ENCODE results near the gene N4BP3.
"Not testable (repeated sequence)": the region's sequence is repeated elsewhere in the genome, so short reads cannot be mapped to it uniquely, and the experiment has no call there.

The N4BP3 gene

DNA sequence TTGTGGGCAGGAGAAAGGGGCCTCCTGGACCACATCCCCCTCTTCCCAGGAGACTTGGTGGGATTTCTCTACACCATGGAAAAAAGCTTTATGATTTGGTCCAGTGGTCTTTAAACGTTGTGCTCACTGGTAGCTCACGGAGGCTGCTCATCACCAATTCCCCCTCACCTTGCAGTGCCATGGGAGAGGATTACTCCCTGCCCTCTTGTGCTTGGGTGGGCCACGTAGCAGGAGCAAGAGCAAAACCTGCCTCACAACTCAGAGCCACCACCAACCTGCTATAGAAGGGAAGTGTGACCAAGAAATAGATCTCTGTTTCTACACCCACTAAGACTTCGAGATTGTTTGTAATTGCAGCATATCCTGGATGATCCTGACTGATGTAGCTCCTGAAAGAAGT is 42.2 kb upstream of the N4BP3 start:
- Histone ChIP-seq H3K4me3 (IDR thresholded peaks at IDR 0.05; ENCODE audit: insufficient read depth, low read depth, low read length) (no peak overlapping the region), H3K36me3 (ENCODE audit: insufficient read depth) (no peaks in the 10 kb centered on the region), H3K4me1 (ENCODE audit: low read depth, poor library complexity, severe bottlenecking) (no peaks in the 10 kb centered on the region), H2AFZ (ENCODE audit: low read depth) (no peak overlapping the region), H4K20me1 (ENCODE audit: insufficient read depth) (no peaks in the 10 kb centered on the region), H3K79me2 (ENCODE audit: insufficient read depth, low read depth) (no peaks in the 10 kb centered on the region), H3K4me2 (no peak overlapping the region), H3K27ac (no peak overlapping the region), H3K27me3 (ENCODE audit: insufficient read depth, low read depth) (no peaks in the 10 kb centered on the region), H3K9ac (no peak overlapping the region)
- TF ChIP-seq, protein P1, sequence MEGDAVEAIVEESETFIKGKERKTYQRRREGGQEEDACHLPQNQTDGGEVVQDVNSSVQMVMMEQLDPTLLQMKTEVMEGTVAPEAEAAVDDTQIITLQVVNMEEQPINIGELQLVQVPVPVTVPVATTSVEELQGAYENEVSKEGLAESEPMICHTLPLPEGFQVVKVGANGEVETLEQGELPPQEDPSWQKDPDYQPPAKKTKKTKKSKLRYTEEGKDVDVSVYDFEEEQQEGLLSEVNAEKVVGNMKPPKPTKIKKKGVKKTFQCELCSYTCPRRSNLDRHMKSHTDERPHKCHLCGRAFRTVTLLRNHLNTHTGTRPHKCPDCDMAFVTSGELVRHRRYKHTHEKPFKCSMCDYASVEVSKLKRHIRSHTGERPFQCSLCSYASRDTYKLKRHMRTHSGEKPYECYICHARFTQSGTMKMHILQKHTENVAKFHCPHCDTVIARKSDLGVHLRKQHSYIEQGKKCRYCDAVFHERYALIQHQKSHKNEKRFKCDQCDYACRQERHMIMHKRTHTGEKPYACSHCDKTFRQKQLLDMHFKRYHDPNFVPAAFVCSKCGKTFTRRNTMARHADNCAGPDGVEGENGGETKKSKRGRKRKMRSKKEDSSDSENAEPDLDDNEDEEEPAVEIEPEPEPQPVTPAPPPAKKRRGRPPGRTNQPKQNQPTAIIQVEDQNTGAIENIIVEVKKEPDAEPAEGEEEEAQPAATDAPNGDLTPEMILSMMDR (conservative IDR thresholded peaks at IDR 0.05; ENCODE audit: low read depth, low read length) = no peak

DNA sequence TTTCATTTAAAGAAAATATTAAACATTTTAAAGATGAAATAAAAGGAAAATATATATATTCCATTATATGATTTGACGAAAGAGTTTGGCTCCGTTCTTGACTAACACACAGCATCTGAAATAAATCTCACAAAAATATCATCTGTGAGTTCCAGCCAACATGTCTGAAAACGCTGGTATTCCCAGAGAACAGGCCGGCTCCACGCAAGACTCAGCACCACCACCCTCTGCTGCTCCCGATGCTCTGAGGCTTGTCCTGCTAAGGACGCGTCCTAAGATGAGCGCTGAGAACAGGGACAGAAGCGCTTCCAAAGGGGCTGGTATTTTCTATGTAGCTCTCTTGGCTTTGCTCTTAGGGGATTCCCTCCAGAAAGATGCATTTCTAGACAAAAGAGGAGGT is 40.6 kb upstream of the N4BP3 start:
- Histone ChIP-seq H3K27me3 (ENCODE audit: insufficient read depth, low read depth) (no peaks in the 10 kb centered on the region), H4K20me1 (ENCODE audit: insufficient read depth) (no peaks in the 10 kb centered on the region), H3K4me2 (no peak overlapping the region), H3K79me2 (ENCODE audit: insufficient read depth, low read depth) (no peaks in the 10 kb centered on the region), H3K9ac (no peak overlapping the region), H2AFZ (ENCODE audit: low read depth) (no peak overlapping the region), H3K4me3 (IDR thresholded peaks at IDR 0.05; ENCODE audit: insufficient read depth, low read depth, low read length) (no peak overlapping the region), H3K36me3 (ENCODE audit: insufficient read depth) (no peaks in the 10 kb centered on the region), H3K4me1 (ENCODE audit: low read depth, poor library complexity, severe bottlenecking) (no peaks in the 10 kb centered on the region), H3K27ac (no peak overlapping the region)
- TF ChIP-seq, protein P1 (conservative IDR thresholded peaks at IDR 0.05; ENCODE audit: low read depth, low read length) = no peak

DNA sequence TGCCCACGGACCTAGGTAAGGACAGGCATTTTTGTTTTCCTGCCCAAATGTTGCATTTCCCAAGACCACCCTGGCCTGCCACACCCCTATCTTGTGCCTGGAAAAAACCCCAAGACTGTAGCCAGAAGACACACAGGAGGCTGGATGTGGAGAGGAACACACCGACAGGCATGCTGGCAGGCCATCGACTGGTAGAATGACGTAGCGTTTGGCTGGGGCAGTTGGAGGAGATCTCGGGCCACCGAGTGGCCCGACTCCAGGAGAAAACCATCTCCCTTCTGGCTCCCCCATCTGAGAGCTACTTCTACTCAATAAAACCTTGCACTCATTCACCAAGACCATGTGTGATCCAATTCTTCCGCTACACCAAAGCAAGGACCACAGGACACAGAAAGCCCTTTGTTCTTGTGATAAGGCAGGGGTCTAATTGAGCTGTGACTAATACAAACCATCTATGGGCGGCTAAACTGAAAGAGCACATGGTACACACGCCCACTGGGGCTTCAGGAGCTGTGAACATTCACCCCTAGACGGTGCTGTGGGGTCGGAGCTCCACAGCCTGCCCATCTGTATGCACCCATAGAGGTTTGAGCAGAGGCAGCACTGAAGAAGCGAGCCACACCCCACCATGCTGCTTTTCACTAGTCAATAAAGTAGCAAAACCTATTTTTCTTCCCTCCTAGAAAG is 38.9 kb upstream of the N4BP3 start:
- Histone ChIP-seq H3K4me1 (ENCODE audit: low read depth, poor library complexity, severe bottlenecking) (no peaks in the 10 kb centered on the region), H3K9ac (no peak overlapping the region), H3K79me2 (ENCODE audit: insufficient read depth, low read depth) (no peaks in the 10 kb centered on the region), H2AFZ (ENCODE audit: low read depth) (no peak overlapping the region), H3K4me2 (no peak overlapping the region), H3K27ac (no peak overlapping the region), H3K4me3 (IDR thresholded peaks at IDR 0.05; ENCODE audit: insufficient read depth, low read depth, low read length) (no peak overlapping the region), H3K36me3 (ENCODE audit: insufficient read depth) (no peaks in the 10 kb centered on the region), H3K27me3 (ENCODE audit: insufficient read depth, low read depth) (no peaks in the 10 kb centered on the region), H4K20me1 (ENCODE audit: insufficient read depth) (no peaks in the 10 kb centered on the region)
- TF ChIP-seq, protein P1 (conservative IDR thresholded peaks at IDR 0.05; ENCODE audit: low read depth, low read length) = no peak

DNA sequence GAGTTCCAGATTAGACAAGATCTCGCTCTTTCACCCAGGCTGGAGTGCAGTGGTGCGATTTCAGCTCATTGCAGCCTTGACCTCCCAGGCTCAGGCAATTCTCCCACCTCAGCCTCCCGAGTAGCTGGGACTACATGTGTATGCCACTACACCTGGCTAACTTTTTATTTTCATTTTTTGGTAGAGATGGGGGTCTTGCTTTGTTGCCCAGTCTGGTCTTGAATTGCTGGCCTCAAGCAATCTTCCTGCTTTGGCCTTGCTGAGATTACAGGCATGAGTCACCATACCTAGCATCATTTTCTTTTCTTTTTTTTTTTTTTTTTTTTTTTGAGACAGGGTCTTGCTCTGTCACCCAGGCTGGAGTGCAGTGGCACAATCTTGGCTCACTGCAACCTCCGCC is 36.4 kb upstream of the N4BP3 start:
- H3K27me3 ChIP-seq (ENCODE audit: insufficient read depth, low read depth); H3K4me1 ChIP-seq (ENCODE audit: low read depth, poor library complexity, severe bottlenecking); H3K27ac ChIP-seq; H3K4me2 ChIP-seq; H2AFZ ChIP-seq (ENCODE audit: low read depth); H3K79me2 ChIP-seq (ENCODE audit: insufficient read depth, low read depth); H4K20me1 ChIP-seq (ENCODE audit: insufficient read depth); H3K36me3 ChIP-seq (ENCODE audit: insufficient read depth); H3K9ac ChIP-seq; H3K4me3 ChIP-seq (IDR thresholded peaks at IDR 0.05; ENCODE audit: insufficient read depth, low read depth, low read length): not testable (repeated sequence)

DNA sequence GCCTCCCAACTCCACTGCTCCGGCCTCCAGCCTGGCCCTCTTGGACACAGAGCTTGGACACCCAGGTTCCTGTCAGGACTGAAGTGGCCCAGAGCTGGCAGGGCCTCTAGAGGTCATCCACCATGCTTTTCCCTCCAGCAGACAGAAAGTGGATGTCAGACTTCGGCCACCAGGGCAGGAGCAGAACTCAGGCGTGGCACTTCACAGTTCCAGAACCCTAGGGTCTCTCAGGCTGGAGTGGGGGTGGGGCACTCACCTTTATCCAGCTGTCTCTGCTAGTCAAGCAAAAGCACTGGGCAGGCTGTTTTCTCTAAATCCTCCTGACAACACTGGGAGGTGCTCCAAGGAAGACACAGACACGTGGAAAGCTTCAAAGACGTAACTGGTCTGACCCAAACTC is 35.6 kb upstream of the N4BP3 start:
- no peak overlapping the region for H2AFZ ChIP-seq (ENCODE audit: low read depth)
- H3K4me1 ChIP-seq (ENCODE audit: low read depth, poor library complexity, severe bottlenecking) = no peaks in the 10 kb centered on the region
- H3K79me2 ChIP-seq (ENCODE audit: insufficient read depth, low read depth) = no peaks in the 10 kb centered on the region
- no peak overlapping the region for H3K4me2 ChIP-seq
- H3K27me3 ChIP-seq (ENCODE audit: insufficient read depth, low read depth) = no peaks in the 10 kb centered on the region
- no peak overlapping the region for H3K4me3 ChIP-seq (IDR thresholded peaks at IDR 0.05; ENCODE audit: insufficient read depth, low read depth, low read length)
- no peaks in the 10 kb centered on the region for H3K36me3 ChIP-seq (ENCODE audit: insufficient read depth)
- TF ChIP-seq, protein P1 (conservative IDR thresholded peaks at IDR 0.05; ENCODE audit: low read depth, low read length) = no peak
- no peak overlapping the region for H3K27ac ChIP-seq
- no peaks in the 10 kb centered on the region for H4K20me1 ChIP-seq (ENCODE audit: insufficient read depth)
- H3K9ac ChIP-seq = no peak overlapping the region

All from KMS-11 (cell line).